MCF 10A (cell line): ENCODE measurements around the gene ALDH7A1. TPM values are rescaled to one million over a fixed set of nuclear protein-coding genes. Genes with fewer than 3 reads are reported as not detected.

Experiments used
- BruUV-seq: library from RNA; stranded (reverse); fragments of 400-500 nt; replicated peaks from 2 replicates; lab custom pipeline; 2021; lab: Mats Ljungman, UMichigan
- CTCF ChIA-PET: fragments of 300-600 bp; sonication (Branson Sonifier 250); formaldehyde crosslinking; extraction: SDS; loops from one replicate; lab custom pipeline; 2021; ENCODE audit warnings: antibody characterized with exemption, inconsistent platforms; lab: Yijun Ruan, JAX
- POLR2A ChIA-PET: fragments of 300-600, 350-650 bp; sonication (Branson Sonifier 250); formaldehyde crosslinking; extraction: SDS; loops from one replicate; lab custom pipeline; 2020; ENCODE audit warnings: antibody characterized with exemption, inconsistent platforms; lab: Yijun Ruan, JAX
- DNase-seq: peaks from one replicate; pipeline ENCODE4 v3.0.0-alpha.2; 2018; ENCODE audit not compliant: unreplicated experiment
- H3K27ac Mint-ChIP-seq: one replicate; pipeline ENCODE4 v1.8.0; 2022; ENCODE audit warnings: mild to moderate bottlenecking, low read depth, mixed read lengths; ENCODE audit not compliant: unreplicated experiment
- H3K27me3 Mint-ChIP-seq: one replicate; pipeline ENCODE4 v1.8.0; 2022; ENCODE audit warnings: mixed read lengths; ENCODE audit not compliant: insufficient read depth, unreplicated experiment
- H3K36me3 Mint-ChIP-seq: one replicate; pipeline ENCODE4 v1.8.0; 2022; ENCODE audit warnings: mild to moderate bottlenecking, moderate library complexity, mixed read lengths; ENCODE audit not compliant: insufficient read depth, unreplicated experiment
- H3K4me1 Mint-ChIP-seq: one replicate; pipeline ENCODE4 v1.8.0; 2022; ENCODE audit warnings: mixed read lengths; ENCODE audit not compliant: insufficient read depth, unreplicated experiment
- H3K4me3 Mint-ChIP-seq: one replicate; pipeline ENCODE4 v1.8.0; 2022; ENCODE audit warnings: mild to moderate bottlenecking, moderate library complexity, mixed read lengths; ENCODE audit not compliant: unreplicated experiment
- H3K9me3 Mint-ChIP-seq: one replicate; pipeline ENCODE4 v1.8.0; 2022; ENCODE audit warnings: mixed read lengths; ENCODE audit not compliant: unreplicated experiment
- intact Hi-C: fragments of 100-400 bp; cut with micrococcal nuclease; formaldehyde crosslinking; loops from 2 replicates; pipeline ENCODE4 v1.14.1; 2022
- total RNA-seq: library from RNA; stranded (reverse); gene quantifications from 2 replicates; pipeline ENCODE4 v1.2.3, GENCODE V29; 2022
- TF ChIP-seq, protein P1 (sequence below): fragments of 200-600 bp; IDR thresholded peaks from one replicate; pipeline ENCODE4 v1.8.0; 2022; ENCODE audit warnings: antibody characterized with exemption, mild to moderate bottlenecking; ENCODE audit not compliant: unreplicated experiment

Gene ALDH7A1
- total RNA-seq, 1 experiment from 2014 or later = 89.1 TPM

- no peak for DNase-seq
- Mint-ChIP-seq H3K9me3 (no peaks in the 10 kb centered on the region), H3K4me1 (peaks cover 16% of the 10 kb centered on the region), H3K36me3 (peaks cover 61% of the 10 kb centered on the region), H3K27me3 (no peaks in the 10 kb centered on the region), H3K4me3 (no peak overlapping the region), H3K27ac (no peak overlapping the region)
- TF ChIP-seq, protein P1, sequence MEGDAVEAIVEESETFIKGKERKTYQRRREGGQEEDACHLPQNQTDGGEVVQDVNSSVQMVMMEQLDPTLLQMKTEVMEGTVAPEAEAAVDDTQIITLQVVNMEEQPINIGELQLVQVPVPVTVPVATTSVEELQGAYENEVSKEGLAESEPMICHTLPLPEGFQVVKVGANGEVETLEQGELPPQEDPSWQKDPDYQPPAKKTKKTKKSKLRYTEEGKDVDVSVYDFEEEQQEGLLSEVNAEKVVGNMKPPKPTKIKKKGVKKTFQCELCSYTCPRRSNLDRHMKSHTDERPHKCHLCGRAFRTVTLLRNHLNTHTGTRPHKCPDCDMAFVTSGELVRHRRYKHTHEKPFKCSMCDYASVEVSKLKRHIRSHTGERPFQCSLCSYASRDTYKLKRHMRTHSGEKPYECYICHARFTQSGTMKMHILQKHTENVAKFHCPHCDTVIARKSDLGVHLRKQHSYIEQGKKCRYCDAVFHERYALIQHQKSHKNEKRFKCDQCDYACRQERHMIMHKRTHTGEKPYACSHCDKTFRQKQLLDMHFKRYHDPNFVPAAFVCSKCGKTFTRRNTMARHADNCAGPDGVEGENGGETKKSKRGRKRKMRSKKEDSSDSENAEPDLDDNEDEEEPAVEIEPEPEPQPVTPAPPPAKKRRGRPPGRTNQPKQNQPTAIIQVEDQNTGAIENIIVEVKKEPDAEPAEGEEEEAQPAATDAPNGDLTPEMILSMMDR = no peak
- intact Hi-C loops = loop anchor here (10.0 kb wide), 1 partner anchor 165 kb away; the partner anchor contains the start of gene GRAMD2B
- ChIA-PET CTCF (interaction anchor here (0.6 kb wide), 1 partner anchor 218 kb away, joined by 4 read pairs; no protein-coding TSS in a partner anchor), POLR2A (no interaction called here)
- no TSS peak for BruUV-seq
Measured at GRCh38 chr5:126589536-126590297, 5.3 kb downstream of the ALDH7A1 start.

GRCh38 chr5:126587551-126588390 lies 7.2 kb downstream of the ALDH7A1 start:
- H3K27me3 Mint-ChIP-seq = no peaks in the 10 kb centered on the region
- TF ChIP-seq, protein P1 = no peak
- peak overlapping the region; percentile 39 for H3K27ac Mint-ChIP-seq
- ChIA-PET POLR2A (no interaction called here), CTCF (interaction anchor here (0.6 kb wide), 1 partner anchor 9 kb away, joined by 3 read pairs; no protein-coding TSS in a partner anchor)
- H3K36me3 Mint-ChIP-seq = peaks cover 80% of the 10 kb centered on the region
- intact Hi-C loops = no loop called here
- no peak overlapping the region for H3K4me3 Mint-ChIP-seq
- DNase-seq = no peak
- H3K9me3 Mint-ChIP-seq = no peaks in the 10 kb centered on the region
- peaks cover under 1% of the 10 kb centered on the region for H3K4me1 Mint-ChIP-seq
- BruUV-seq = no TSS peak

DNA sequence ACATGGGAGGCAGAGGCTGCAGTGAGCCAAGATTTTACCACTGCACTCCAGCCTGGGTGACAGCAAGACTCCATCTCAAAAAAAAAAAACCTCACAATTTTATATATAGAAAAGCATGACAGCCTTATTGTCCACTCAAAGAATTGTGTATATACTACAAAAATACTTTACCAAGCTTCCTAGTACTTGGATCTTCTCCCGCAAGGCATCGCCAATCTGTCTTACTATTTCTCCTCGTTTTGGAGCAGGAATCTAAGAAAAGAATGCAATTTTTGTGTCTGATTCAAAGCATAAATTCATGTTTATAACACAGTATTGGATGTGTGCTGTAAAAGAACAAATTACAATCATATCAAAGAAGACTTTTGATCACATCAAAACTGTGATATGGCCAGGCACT lies 11.3 kb downstream of the ALDH7A1 start:
- intact Hi-C loops = no loop called here
- Mint-ChIP-seq H3K27me3 (no peaks in the 10 kb centered on the region), H3K4me3 (no peak overlapping the region), H3K4me1 (no peaks in the 10 kb centered on the region), H3K36me3 (peaks cover 94% of the 10 kb centered on the region), H3K27ac (peak overlapping the region; percentile 1), H3K9me3 (no peaks in the 10 kb centered on the region)
- no TSS peak for BruUV-seq
- ChIA-PET POLR2A (no interaction called here), CTCF (interaction anchor here (0.6 kb wide), 1 partner anchor 51 kb away, joined by 4 read pairs; no protein-coding TSS in a partner anchor)
- no peak for DNase-seq
- TF ChIP-seq, protein P1 = no peak

GRCh38 chr5:126579716-126580115 lies 15.3 kb downstream of the ALDH7A1 start:
- no peak overlapping the region for H3K27ac Mint-ChIP-seq
- no peaks in the 10 kb centered on the region for H3K4me1 Mint-ChIP-seq
- BruUV-seq = no TSS peak
- TF ChIP-seq, protein P1 = no peak
- H3K9me3 Mint-ChIP-seq = no peaks in the 10 kb centered on the region
- no peak for DNase-seq
- peaks cover 87% of the 10 kb centered on the region for H3K36me3 Mint-ChIP-seq
- ChIA-PET POLR2A (interaction anchor here (0.7 to 3.5 kb wide), 4 partner anchors 14 to 235 kb away, joined by 3 to 15 read pairs (median 4); partner anchors contain the start of gene ALDH7A1), CTCF (interaction anchor here (1.1 to 2.1 kb wide), 4 partner anchors 15 to 226 kb away, joined by 3 to 21 read pairs (median 12); partner anchors contain the start of genes ALDH7A1 and PHAX)
- H3K4me3 Mint-ChIP-seq = no peak overlapping the region
- intact Hi-C loops = no loop called here
- no peaks in the 10 kb centered on the region for H3K27me3 Mint-ChIP-seq
